Osteoblast (primary cell): ENCODE measurements around the gene ANP32A. TPM values are rescaled to one million over a fixed set of nuclear protein-coding genes. Genes with fewer than 3 reads are reported as not detected.

Source experiments
- DNase-seq: peaks from one replicate; pipeline ENCODE4 v3.0.0; 2011; ENCODE audit warnings: low spot score, mixed read lengths; ENCODE audit not compliant: insufficient read length; ENCODE audit errors: missing footprints
- H2AFZ ChIP-seq: 2 replicates; pipeline ENCODE4 v1.6.0; 2011; ENCODE audit warnings: mild to moderate bottlenecking, low read length
- H3K27ac ChIP-seq: 2 replicates; pipeline ENCODE4 v1.5.1; 2011; ENCODE audit warnings: mild to moderate bottlenecking, low read depth, low read length, moderate library complexity
- H3K27me3 ChIP-seq: 2 replicates; pipeline ENCODE4 v1.6.0; 2012; ENCODE audit warnings: mild to moderate bottlenecking, control low read depth, inconsistent platforms, low read length, moderate library complexity; ENCODE audit not compliant: insufficient read depth
- H3K36me3 ChIP-seq: 2 replicates; pipeline ENCODE4 v1.5.1; 2011; ENCODE audit warnings: mild to moderate bottlenecking, low read length, control low read depth, moderate library complexity; ENCODE audit not compliant: insufficient read depth
- H3K4me1 ChIP-seq: 2 replicates; pipeline ENCODE4 v1.5.1; 2011; ENCODE audit warnings: mild to moderate bottlenecking, low read length, control low read depth, moderate library complexity; ENCODE audit not compliant: insufficient read depth
- H3K4me2 ChIP-seq: 2 replicates; pipeline ENCODE4 v1.6.0; 2011; ENCODE audit warnings: mild to moderate bottlenecking, low read length; ENCODE audit not compliant: insufficient read depth
- H3K4me3 ChIP-seq: fragments of 200-600 bp; sonication (generic); 3 replicates; pipeline ENCODE4 v1.5.1; 2012; ENCODE audit warnings: mild to moderate bottlenecking, low read length, inconsistent platforms; ENCODE audit not compliant: insufficient read depth
- H3K79me2 ChIP-seq: 2 replicates; pipeline ENCODE4 v1.6.0; 2012; ENCODE audit warnings: mild to moderate bottlenecking, low read length, control low read depth, inconsistent platforms; ENCODE audit not compliant: insufficient read depth
- H3K9me3 ChIP-seq: 2 replicates; pipeline ENCODE4 v1.5.1; 2011; ENCODE audit warnings: low read depth, low read length, control low read depth
- H4K20me1 ChIP-seq: 2 replicates; pipeline ENCODE4 v1.6.0; 2012; ENCODE audit warnings: mild to moderate bottlenecking, low read length, control low read depth; ENCODE audit not compliant: insufficient read depth
- CTCF ChIP-seq: IDR thresholded peaks from 2 replicates; pipeline ENCODE4 v1.5.1; 2011; ENCODE audit warnings: mild to moderate bottlenecking, low read depth, low read length, moderate library complexity; ENCODE audit errors: extremely low read depth
- total RNA-seq: library from RNA; depleted of rRNA; stranded (reverse); fragments of >200 nt; gene quantifications from 2 replicates; pipeline ENCODE4 v1.2.3, GENCODE V29; 2012

ANP32A gene
- total RNA-seq, 1 donor: 29.7 TPM

GRCh38 chr15:68773036-68773435 is 47.7 kb downstream of the ANP32A start:
- peaks cover 12% of the 10 kb centered on the region for H3K27me3 ChIP-seq
- no peak for TF ChIP-seq CTCF
- no peak overlapping the region for H2AFZ ChIP-seq
- H3K36me3 ChIP-seq: peaks cover 4% of the 10 kb centered on the region
- no peak overlapping the region for H3K27ac ChIP-seq
- H4K20me1 ChIP-seq: peaks cover 2% of the 10 kb centered on the region
- peaks cover 26% of the 10 kb centered on the region for H3K4me1 ChIP-seq
- no peaks in the 10 kb centered on the region for H3K9me3 ChIP-seq
- H3K4me2 ChIP-seq: no peak overlapping the region
- no peak for DNase-seq
- no peaks in the 10 kb centered on the region for H3K79me2 ChIP-seq
- no peak overlapping the region for H3K4me3 ChIP-seq

GRCh38 chr15:68770216-68770615 is 50.5 kb downstream of the ANP32A start:
- H3K9me3 ChIP-seq: no peaks in the 10 kb centered on the region
- peaks cover 13% of the 10 kb centered on the region for H3K4me1 ChIP-seq
- no peaks in the 10 kb centered on the region for H3K36me3 ChIP-seq
- H2AFZ ChIP-seq: no peak overlapping the region
- H3K79me2 ChIP-seq: no peaks in the 10 kb centered on the region
- H3K27ac ChIP-seq: no peak overlapping the region
- DNase-seq: no peak
- peaks cover 12% of the 10 kb centered on the region for H3K27me3 ChIP-seq
- no peak for TF ChIP-seq CTCF
- no peaks in the 10 kb centered on the region for H4K20me1 ChIP-seq
- H3K4me3 ChIP-seq: no peak overlapping the region
- H3K4me2 ChIP-seq: no peak overlapping the region

GRCh38 chr15:68769702-68770101 is 51.0 kb downstream of the ANP32A start:
- H2AFZ ChIP-seq: no peak overlapping the region
- TF ChIP-seq CTCF: no peak
- no peaks in the 10 kb centered on the region for H3K9me3 ChIP-seq
- H3K27ac ChIP-seq: no peak overlapping the region
- no peak for DNase-seq
- peaks cover 7% of the 10 kb centered on the region for H3K4me1 ChIP-seq
- H4K20me1 ChIP-seq: no peaks in the 10 kb centered on the region
- H3K4me3 ChIP-seq: no peak overlapping the region
- no peak overlapping the region for H3K4me2 ChIP-seq
- no peaks in the 10 kb centered on the region for H3K36me3 ChIP-seq
- H3K27me3 ChIP-seq: peaks cover 12% of the 10 kb centered on the region
- H3K79me2 ChIP-seq: no peaks in the 10 kb centered on the region

- H3K4me3 ChIP-seq: no peak overlapping the region
- no peak overlapping the region for H3K4me2 ChIP-seq
- peaks cover 12% of the 10 kb centered on the region for H3K27me3 ChIP-seq
- no peak for DNase-seq
- TF ChIP-seq CTCF: no peak
- no peaks in the 10 kb centered on the region for H4K20me1 ChIP-seq
- no peaks in the 10 kb centered on the region for H3K79me2 ChIP-seq
- no peak overlapping the region for H2AFZ ChIP-seq
- no peaks in the 10 kb centered on the region for H3K36me3 ChIP-seq
- H3K4me1 ChIP-seq: peaks cover 6% of the 10 kb centered on the region
- no peak overlapping the region for H3K27ac ChIP-seq
- no peaks in the 10 kb centered on the region for H3K9me3 ChIP-seq
These were observed 52.4 kb downstream of the ANP32A start for GRCh38 chr15:68768321-68768720.
